ENCODE results near the gene HOXB13. TPM values are rescaled to one million over a fixed set of nuclear protein-coding genes. Genes with fewer than 3 reads are reported as not detected.

HOXB13 gene
- total RNA-seq, 1 donor from 2014 or later: not detected

DNA sequence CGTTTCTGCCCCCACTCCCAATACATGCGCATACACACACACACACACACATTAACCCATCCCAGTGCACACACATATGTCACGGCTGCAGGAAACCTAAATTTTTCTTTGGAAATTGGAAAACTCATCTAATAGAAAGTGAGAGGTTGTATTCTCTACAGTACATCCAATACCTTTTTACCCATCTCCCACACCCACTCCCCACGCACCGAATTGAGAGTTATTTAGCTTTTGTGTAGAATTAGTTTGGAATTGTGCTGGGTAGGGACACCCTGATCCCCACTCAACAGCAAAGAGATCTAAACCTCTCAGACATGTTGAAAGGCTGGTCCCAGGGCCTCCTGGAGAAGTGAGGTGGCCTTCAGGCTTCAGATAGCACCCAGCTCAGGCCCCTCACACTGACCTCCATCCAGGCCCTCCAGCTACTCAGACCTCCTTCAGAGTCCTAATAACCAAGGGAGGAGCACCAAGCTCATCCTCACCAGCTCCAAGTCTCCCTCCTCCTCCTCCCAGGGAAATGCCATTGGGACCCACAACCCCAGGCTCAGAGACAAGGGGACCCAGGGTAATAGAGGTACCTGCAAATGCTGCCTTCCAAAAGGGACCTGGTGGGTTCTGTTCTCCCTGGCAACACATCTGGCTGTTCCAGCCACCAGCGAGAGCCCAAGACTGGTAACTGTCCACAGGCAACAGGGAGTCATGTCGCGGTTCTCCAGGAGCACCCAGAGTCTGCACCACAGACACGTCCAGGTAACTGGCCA lies 955 bp downstream of the HOXB13 start:
- Mint-ChIP-seq H3K4me3 (ENCODE audit: low read depth) (no peak overlapping the region), H3K9me3 (ENCODE audit: low read depth) (no peaks in the 10 kb centered on the region), H3K27me3 (peaks cover 99% of the 10 kb centered on the region), H3K27ac (no peak overlapping the region), H3K4me1 (ENCODE audit: low read depth) (peaks cover 3% of the 10 kb centered on the region), H3K36me3 (ENCODE audit: insufficient read depth) (no peaks in the 10 kb centered on the region)
- TF ChIP-seq, protein P1, sequence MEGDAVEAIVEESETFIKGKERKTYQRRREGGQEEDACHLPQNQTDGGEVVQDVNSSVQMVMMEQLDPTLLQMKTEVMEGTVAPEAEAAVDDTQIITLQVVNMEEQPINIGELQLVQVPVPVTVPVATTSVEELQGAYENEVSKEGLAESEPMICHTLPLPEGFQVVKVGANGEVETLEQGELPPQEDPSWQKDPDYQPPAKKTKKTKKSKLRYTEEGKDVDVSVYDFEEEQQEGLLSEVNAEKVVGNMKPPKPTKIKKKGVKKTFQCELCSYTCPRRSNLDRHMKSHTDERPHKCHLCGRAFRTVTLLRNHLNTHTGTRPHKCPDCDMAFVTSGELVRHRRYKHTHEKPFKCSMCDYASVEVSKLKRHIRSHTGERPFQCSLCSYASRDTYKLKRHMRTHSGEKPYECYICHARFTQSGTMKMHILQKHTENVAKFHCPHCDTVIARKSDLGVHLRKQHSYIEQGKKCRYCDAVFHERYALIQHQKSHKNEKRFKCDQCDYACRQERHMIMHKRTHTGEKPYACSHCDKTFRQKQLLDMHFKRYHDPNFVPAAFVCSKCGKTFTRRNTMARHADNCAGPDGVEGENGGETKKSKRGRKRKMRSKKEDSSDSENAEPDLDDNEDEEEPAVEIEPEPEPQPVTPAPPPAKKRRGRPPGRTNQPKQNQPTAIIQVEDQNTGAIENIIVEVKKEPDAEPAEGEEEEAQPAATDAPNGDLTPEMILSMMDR (IDR thresholded peaks at IDR 0.05; ENCODE audit: unreplicated experiment): no peak
- DNase-seq (ENCODE audit: low spot score, unreplicated experiment): no peak

DNA sequence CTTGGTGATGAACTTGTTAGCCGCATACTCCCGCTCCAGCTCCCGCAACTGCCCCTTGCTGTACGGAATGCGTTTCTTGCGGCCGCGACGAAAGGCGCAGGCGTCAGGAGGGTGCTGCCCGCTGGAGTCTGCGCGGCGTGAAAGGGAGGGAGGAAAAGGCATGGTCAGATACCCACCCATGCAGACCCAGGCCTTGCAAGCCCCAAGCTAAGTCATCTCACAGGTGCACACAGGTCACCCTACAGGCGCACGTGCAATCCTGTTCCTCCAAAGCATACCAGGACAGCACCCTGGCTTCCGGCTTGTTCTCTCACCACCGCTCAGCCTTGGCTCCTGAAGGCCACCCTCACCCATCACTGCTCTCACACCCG lies 1.6 kb downstream of the HOXB13 start:
- Mint-ChIP-seq H3K36me3 (ENCODE audit: insufficient read depth) (no peaks in the 10 kb centered on the region), H3K9me3 (ENCODE audit: low read depth) (no peaks in the 10 kb centered on the region), H3K27ac (no peak overlapping the region), H3K4me3 (ENCODE audit: low read depth) (no peak overlapping the region), H3K4me1 (ENCODE audit: low read depth) (peaks cover 3% of the 10 kb centered on the region), H3K27me3 (peaks cover 99% of the 10 kb centered on the region)
- DNase-seq (ENCODE audit: low spot score, unreplicated experiment): no peak
- TF ChIP-seq, protein P1 (IDR thresholded peaks at IDR 0.05; ENCODE audit: unreplicated experiment): no peak

DNA sequence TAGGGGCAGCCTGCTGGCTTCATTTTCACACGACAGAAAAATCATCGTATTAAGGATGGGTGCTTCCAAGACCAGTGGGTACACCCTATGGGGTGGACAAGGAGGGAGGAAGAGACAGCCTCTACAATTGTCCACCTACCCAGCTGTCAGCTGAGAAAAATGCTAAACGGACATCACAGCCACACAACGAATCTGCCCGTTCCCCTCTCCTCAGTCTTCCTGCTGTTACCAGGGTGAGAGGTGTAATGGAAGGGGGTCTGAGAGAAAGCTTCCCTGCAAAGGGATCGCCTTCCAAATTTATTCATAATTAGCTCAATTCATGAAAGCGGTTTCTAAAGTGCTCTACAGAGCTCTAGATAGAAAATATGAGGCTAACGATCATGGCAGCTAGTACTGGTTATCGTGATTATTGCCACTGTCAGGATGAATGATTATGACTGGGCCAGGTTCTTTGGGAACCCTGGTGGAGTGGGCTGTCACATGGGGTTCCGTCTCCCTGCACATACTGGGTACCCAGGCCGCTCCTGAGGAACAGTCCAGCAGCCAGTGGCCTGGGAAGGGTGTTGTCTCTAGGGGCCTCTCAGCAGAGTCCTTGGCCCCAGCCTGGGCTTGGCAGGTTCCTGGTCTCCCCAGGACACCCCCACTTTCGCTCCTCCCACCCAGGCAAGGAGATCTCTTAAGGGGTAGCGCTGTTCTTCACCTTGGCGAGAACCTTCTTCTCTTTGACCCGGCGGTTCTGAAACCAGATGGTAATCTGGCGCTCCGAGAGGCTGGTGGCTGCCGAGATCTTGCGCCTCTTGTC lies 2.2 kb downstream of the HOXB13 start:
- Mint-ChIP-seq H3K36me3 (ENCODE audit: insufficient read depth) (no peaks in the 10 kb centered on the region), H3K9me3 (ENCODE audit: low read depth) (no peaks in the 10 kb centered on the region), H3K4me1 (ENCODE audit: low read depth) (peaks cover 3% of the 10 kb centered on the region), H3K27me3 (peaks cover 99% of the 10 kb centered on the region), H3K4me3 (ENCODE audit: low read depth) (no peak overlapping the region), H3K27ac (no peak overlapping the region)
- no peak for DNase-seq (ENCODE audit: low spot score, unreplicated experiment)
- TF ChIP-seq, protein P1 (IDR thresholded peaks at IDR 0.05; ENCODE audit: unreplicated experiment): no peak

DNA sequence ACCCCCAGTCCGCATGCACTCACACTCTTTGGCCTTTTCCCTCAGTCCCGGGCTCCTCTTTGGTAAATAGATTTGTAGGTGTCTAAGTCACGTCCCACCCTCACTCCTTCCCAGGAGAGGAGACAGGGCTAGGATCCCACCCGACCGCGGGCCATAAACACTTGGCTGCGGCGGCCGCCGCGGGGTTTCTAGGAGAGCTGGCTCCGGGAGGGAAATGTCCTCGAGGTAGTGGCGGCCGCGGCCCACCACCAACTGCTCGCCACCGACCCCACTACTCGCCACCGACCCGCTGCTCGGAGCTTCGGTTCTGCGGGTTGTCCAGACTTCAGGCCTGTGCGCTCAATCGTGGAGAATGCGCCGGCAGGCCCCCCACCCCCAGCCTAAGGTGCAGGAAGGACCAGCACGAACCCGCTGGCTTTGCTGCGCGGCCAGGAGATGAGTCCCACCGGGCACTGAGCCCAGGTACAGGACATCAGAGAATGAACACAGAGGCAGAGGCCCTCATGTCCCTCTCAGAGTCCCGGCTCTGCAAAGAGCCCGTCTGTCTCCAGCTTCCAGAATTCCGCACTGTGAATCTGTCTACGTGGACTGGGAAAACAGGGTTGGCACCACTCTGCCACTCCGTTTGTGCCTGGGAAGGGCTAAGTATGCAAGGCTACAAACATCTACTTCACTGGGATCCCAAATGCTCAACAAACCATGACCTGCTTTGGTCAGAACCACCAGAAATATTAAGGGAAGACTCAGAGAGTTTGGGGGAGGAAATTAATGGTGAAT lies 3.1 kb downstream of the HOXB13 start:
- DNase-seq (ENCODE audit: low spot score, unreplicated experiment): no peak
- peaks cover 99% of the 10 kb centered on the region for H3K27me3 Mint-ChIP-seq
- peaks cover 3% of the 10 kb centered on the region for H3K4me1 Mint-ChIP-seq (ENCODE audit: low read depth)
- no peaks in the 10 kb centered on the region for H3K36me3 Mint-ChIP-seq (ENCODE audit: insufficient read depth)
- TF ChIP-seq, protein P1 (IDR thresholded peaks at IDR 0.05; ENCODE audit: unreplicated experiment): no peak
- H3K27ac Mint-ChIP-seq: no peak overlapping the region
- no peak overlapping the region for H3K4me3 Mint-ChIP-seq (ENCODE audit: low read depth)
- no peaks in the 10 kb centered on the region for H3K9me3 Mint-ChIP-seq (ENCODE audit: low read depth)

DNA sequence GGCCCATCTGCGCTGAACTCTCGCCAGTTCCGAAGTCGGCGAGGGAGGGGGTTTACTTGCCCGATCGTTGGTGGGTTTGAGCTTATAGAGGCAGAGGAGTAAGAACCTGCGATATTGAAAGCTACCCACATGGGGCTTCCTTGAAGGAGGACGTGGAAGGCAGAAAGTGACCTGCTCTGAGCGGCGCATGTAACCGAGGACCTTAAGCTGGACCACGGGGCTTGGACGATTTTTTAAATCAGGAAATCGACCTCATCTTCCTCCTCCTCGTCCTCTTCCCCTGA lies 3.6 kb downstream of the HOXB13 start:
- no peaks in the 10 kb centered on the region for H3K36me3 Mint-ChIP-seq (ENCODE audit: insufficient read depth)
- TF ChIP-seq, protein P1 (IDR thresholded peaks at IDR 0.05; ENCODE audit: unreplicated experiment): no peak
- peaks cover 3% of the 10 kb centered on the region for H3K4me1 Mint-ChIP-seq (ENCODE audit: low read depth)
- H3K9me3 Mint-ChIP-seq (ENCODE audit: low read depth): no peaks in the 10 kb centered on the region
- DNase-seq (ENCODE audit: low spot score, unreplicated experiment): no peak
- peaks cover 99% of the 10 kb centered on the region for H3K27me3 Mint-ChIP-seq
- no peak overlapping the region for H3K4me3 Mint-ChIP-seq (ENCODE audit: low read depth)
- no peak overlapping the region for H3K27ac Mint-ChIP-seq

Measured in progenitor cell of endocrine pancreas (in vitro differentiated cells).